ENCODE measurements around the gene HOXC10.

HOXC10 gene

DNA sequence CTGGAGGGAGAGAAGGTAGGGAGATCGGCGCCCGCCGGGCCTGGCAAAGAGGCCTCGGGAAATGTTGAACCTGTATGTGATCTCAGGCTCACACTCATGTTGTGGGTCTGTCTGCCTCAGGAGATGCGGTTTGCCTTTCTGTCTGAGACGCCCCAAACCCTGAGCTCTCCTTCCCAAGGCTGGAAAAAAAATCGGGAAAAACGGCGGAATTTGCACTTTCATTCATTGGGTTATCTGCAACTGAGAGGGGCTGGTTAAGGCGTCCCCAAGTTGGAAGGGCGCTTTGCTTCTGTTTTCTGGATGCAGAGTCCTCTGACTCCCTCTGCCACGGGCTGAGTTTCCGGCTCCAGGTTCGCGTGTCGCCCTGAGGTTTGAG lies 10.0 kb downstream of the HOXC10 start:
- no peak overlapping the region for H3K27ac ChIP-seq (replicated peaks)
- DNase-seq (ENCODE audit: low read depth in 1 of 2, low spot score in 1 of 2): no peak
- TF ChIP-seq, protein P1, sequence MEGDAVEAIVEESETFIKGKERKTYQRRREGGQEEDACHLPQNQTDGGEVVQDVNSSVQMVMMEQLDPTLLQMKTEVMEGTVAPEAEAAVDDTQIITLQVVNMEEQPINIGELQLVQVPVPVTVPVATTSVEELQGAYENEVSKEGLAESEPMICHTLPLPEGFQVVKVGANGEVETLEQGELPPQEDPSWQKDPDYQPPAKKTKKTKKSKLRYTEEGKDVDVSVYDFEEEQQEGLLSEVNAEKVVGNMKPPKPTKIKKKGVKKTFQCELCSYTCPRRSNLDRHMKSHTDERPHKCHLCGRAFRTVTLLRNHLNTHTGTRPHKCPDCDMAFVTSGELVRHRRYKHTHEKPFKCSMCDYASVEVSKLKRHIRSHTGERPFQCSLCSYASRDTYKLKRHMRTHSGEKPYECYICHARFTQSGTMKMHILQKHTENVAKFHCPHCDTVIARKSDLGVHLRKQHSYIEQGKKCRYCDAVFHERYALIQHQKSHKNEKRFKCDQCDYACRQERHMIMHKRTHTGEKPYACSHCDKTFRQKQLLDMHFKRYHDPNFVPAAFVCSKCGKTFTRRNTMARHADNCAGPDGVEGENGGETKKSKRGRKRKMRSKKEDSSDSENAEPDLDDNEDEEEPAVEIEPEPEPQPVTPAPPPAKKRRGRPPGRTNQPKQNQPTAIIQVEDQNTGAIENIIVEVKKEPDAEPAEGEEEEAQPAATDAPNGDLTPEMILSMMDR (IDR thresholded peaks at IDR 0.05; ENCODE audit: insufficient read depth, low read length): no peak
- TF ChIP-seq GABPA (IDR thresholded peaks at IDR 0.05; ENCODE audit: low read depth) (no peak), POLR2AphosphoS5 (IDR thresholded peaks at IDR 0.05; ENCODE audit: low read depth) (no peak), SPI1 (IDR thresholded peaks at IDR 0.05; ENCODE audit: borderline replicate concordance, low read depth) (no peak)
- TF ChIP-seq, protein P2, sequence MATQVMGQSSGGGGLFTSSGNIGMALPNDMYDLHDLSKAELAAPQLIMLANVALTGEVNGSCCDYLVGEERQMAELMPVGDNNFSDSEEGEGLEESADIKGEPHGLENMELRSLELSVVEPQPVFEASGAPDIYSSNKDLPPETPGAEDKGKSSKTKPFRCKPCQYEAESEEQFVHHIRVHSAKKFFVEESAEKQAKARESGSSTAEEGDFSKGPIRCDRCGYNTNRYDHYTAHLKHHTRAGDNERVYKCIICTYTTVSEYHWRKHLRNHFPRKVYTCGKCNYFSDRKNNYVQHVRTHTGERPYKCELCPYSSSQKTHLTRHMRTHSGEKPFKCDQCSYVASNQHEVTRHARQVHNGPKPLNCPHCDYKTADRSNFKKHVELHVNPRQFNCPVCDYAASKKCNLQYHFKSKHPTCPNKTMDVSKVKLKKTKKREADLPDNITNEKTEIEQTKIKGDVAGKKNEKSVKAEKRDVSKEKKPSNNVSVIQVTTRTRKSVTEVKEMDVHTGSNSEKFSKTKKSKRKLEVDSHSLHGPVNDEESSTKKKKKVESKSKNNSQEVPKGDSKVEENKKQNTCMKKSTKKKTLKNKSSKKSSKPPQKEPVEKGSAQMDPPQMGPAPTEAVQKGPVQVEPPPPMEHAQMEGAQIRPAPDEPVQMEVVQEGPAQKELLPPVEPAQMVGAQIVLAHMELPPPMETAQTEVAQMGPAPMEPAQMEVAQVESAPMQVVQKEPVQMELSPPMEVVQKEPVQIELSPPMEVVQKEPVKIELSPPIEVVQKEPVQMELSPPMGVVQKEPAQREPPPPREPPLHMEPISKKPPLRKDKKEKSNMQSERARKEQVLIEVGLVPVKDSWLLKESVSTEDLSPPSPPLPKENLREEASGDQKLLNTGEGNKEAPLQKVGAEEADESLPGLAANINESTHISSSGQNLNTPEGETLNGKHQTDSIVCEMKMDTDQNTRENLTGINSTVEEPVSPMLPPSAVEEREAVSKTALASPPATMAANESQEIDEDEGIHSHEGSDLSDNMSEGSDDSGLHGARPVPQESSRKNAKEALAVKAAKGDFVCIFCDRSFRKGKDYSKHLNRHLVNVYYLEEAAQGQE (IDR thresholded peaks at IDR 0.05; ENCODE audit: insufficient replicate concordance, low read depth): no peak
- peaks cover 97% of the 10 kb centered on the region for H3K27me3 ChIP-seq (ENCODE audit: insufficient read depth, poor library complexity, severe bottlenecking)
- H3K4me3 ChIP-seq (replicated peaks; ENCODE audit: insufficient read depth, low read length): no peak overlapping the region

DNA sequence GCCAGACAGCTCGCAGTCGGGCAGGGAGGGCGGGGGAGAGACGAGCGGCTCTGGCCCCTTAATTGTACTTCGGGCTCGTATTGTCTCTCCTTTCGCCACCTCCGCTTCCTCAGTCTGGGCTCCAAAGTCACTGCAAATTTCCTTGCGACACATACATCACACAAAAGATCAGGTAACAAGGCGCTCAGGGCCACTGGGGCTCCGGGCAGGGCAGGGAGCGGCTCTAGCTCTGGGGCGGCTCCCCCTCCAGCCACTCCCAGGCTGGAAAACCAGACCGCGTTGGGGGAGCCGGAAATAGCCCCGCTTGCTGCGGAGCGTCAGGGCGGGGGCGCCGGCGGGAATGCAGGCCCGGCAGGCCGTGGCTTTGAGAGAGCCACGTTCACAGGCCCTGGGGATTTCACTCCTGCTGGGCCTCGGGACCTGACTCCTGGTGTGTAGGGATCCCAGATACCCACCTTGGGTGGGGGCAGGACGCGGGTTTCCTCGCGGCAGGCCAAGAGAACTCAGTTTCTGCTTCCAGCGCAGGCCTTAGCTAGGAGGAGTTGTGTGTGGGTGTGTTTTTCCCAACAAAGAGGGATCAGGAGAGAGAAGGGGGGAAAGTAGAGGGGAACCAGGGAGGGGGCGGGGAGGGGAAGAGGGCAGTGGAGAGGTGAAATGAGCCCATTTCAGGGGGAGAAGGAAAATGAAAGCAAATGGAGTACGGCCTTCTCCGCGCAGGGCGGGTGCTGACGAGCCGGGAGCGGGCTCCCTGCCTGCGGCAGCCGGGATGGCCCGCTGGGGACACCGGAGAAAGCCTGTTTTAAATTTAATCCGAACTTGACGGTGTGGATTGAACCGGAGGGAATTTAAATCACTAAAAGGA lies 10.7 kb downstream of the HOXC10 start:
- Histone ChIP-seq H3K27ac (replicated peaks) (no peak overlapping the region), H3K27me3 (ENCODE audit: insufficient read depth, poor library complexity, severe bottlenecking) (peaks cover 97% of the 10 kb centered on the region), H3K4me3 (replicated peaks; ENCODE audit: insufficient read depth, low read length) (no peak overlapping the region)
- peak in 1 of 2 experiments; percentile 58 for DNase-seq (ENCODE audit: low read depth in 1 of 2, low spot score in 1 of 2)
- no peak for TF ChIP-seq GABPA (IDR thresholded peaks at IDR 0.05; ENCODE audit: low read depth)
- TF ChIP-seq POLR2AphosphoS5 (IDR thresholded peaks at IDR 0.05; ENCODE audit: low read depth): no peak
- TF ChIP-seq SPI1 (IDR thresholded peaks at IDR 0.05; ENCODE audit: borderline replicate concordance, low read depth): no peak
- TF ChIP-seq, protein P2 (IDR thresholded peaks at IDR 0.05; ENCODE audit: insufficient replicate concordance, low read depth): no peak
- TF ChIP-seq, protein P1 (IDR thresholded peaks at IDR 0.05; ENCODE audit: insufficient read depth, low read length): no peak

DNA sequence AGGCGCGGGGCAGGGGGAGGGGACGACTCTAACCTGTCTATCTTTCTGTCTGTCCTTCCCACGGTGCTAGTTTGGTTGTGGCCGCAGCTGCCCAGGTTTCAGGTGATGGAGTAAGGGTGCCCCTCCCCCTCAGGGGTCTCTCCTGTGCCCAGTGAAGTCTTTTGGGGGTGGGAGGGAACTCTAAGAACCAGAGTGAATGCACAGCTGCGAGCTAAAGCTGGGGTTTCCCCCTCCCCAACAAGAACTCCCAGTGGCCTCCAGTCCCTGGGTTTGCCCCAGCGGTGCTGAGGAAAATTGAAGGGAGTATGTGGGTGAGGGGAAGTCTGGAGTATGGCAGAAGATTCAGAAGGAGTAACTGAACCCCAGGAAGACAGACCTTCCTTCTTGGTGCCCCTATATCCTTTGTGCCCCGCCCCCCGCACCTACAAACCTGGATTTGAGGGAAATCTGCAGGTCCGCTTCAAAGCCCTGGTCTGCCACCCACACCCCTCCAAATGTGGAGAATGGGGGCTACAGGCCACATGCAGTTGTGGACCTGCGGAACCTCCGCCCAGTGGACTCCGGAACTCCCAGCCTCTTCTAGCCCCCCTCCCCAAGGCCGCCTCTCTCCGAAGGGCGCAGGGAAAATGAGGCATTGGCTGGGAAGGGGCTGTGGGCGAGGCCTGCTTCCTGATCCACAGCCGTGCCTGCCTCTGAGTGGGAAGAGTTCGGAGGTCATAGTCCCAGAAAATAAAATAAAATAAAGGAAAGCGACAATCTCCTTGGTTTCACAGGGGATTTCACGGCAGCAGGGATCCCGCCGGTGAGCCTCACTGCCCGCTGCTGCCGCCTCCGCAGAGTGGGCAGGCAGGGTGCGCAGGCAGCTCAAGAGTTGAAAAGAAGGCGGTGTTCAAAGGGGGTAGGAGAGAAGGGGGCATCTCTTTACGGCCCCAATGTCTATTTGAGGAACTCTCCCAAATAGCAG lies 11.6 kb downstream of the HOXC10 start:
- Histone ChIP-seq H3K4me3 (replicated peaks; ENCODE audit: insufficient read depth, low read length) (no peak overlapping the region), H3K27me3 (ENCODE audit: insufficient read depth, poor library complexity, severe bottlenecking) (peaks cover 97% of the 10 kb centered on the region), H3K27ac (replicated peaks) (no peak overlapping the region)
- TF ChIP-seq POLR2AphosphoS5 (IDR thresholded peaks at IDR 0.05; ENCODE audit: low read depth) (no peak), SPI1 (IDR thresholded peaks at IDR 0.05; ENCODE audit: borderline replicate concordance, low read depth) (no peak), GABPA (IDR thresholded peaks at IDR 0.05; ENCODE audit: low read depth) (no peak)
- TF ChIP-seq, protein P1 (IDR thresholded peaks at IDR 0.05; ENCODE audit: insufficient read depth, low read length): no peak
- TF ChIP-seq, protein P2 (IDR thresholded peaks at IDR 0.05; ENCODE audit: insufficient replicate concordance, low read depth): no peak
- no peak for DNase-seq (ENCODE audit: low read depth in 1 of 2, low spot score in 1 of 2)
